RKO (cell line): ENCODE results near the gene AK8.
"Not testable (repeated sequence)": the region's sequence is repeated elsewhere in the genome, so short reads cannot be mapped to it uniquely, and the experiment has no call there.

Experiments
- DNase-seq: peaks from one replicate; pipeline ENCODE4 v3.0.0-alpha.2; 2016; ENCODE audit warnings: low spot score

AK8 gene

DNA sequence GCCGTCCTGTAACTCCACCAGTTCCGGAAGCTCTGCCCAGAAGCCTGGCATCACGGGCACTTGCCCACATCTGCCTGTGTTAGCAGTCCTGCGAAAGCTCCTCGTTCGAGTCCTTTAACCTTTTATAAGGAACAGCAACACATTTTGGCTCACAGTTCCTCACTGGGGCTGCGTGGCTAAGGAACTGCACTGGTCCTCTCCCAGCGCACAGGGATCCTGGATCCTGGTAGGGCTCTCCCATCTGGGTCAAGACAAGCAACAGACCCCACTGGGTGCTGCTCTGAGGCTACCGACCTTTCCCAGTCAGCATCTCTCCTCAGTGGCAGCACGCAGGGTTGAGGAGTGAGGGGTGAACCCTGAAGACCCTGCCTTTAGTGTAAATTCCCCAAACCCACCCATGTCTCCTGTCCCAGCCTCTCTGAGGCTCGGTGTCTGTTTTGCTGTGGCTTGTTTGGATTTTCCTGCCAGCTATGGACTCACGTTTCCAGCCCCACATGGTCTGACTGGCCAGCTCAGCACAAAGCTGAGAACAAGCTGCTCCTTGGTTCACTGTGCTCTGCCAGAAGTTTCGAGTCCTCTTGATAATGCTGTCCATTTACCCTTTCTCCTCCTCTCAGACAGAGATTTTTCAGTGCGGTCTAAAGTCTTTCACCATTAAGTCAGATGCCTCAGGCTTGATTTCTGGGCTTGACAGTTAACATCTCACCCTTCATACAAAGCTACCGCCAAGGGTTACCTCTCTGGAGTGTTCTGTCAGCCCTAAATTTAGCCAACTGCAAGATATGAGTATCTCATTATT is 80.0 kb downstream of the AK8 start:
- no peak for DNase-seq

DNA sequence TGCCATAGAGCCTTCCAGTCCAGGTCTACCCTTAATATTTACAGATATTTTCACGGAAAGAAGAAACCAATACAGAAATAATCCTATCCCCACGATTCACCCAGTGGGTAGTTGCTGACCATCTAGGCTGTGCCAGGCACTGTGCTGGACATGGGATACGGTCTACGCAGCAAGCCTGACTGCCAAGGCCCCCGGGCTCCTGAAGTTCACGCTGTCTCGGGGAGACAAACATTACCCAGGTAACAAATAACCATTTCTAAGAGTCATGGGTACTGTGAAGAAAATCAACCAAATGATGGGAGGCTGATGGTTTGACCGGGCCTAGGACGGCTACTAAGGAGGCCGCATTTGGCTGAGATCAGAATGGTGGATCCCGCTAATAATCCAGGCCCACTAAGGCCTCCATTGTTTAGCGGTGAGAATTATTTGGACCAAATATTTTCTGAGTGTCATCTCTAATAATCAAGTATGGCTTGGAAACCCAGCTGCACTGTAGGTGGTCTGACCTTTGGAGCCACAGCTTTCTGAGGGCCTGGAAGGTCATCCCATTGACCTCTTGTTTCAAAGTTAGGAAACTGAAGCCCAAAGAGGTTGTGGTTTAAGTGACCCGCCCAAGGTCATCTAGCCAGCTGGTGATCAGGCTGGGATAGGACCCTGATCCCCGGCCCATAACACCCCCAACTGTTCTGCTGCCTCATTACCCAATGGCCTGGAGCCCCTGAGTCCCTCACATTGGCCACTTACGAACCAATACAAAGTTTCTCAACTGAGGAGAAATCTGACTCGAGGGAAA is 82.4 kb downstream of the AK8 start:
- DNase-seq, result no peak

- no peak for DNase-seq
Observed at GRCh38 chr9:132794730-132795380, 83.2 kb downstream of the AK8 start.

GRCh38 chr9:132793606-132794580 is 84.2 kb downstream of the AK8 start:
- no peak for DNase-seq

GRCh38 chr9:132792547-132792946 is 85.5 kb downstream of the AK8 start:
- no peak for DNase-seq

GRCh38 chr9:132791699-132792240 is 86.3 kb downstream of the AK8 start:
- DNase-seq, result no peak

GRCh38 chr9:132789719-132790118 is 88.4 kb downstream of the AK8 start:
- DNase-seq, result no peak

DNA sequence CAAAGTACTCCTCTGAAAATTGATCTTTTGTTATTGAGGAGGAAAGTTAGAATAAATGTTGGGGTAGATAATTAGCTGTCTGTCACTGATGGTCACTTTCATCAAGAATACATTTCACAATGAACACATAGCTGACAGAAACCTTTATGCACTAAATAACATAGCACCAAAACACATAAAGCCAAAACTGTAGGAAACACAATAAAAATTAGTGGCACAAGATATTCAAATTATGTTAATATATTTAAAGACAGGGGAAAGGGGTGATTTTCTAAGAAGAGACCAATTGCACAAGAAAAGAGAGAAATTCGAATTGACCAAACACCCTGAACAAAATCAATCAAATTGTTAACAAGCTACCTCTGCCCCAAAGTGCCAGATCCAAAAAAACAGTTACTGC is 89.7 kb downstream of the AK8 start:
- no peak for DNase-seq

GRCh38 chr9:132787748-132788159 is 90.3 kb downstream of the AK8 start:
- no peak for DNase-seq

- DNase-seq, result no peak
Observed at GRCh38 chr9:132784286-132784830, 93.7 kb downstream of the AK8 start.

DNA sequence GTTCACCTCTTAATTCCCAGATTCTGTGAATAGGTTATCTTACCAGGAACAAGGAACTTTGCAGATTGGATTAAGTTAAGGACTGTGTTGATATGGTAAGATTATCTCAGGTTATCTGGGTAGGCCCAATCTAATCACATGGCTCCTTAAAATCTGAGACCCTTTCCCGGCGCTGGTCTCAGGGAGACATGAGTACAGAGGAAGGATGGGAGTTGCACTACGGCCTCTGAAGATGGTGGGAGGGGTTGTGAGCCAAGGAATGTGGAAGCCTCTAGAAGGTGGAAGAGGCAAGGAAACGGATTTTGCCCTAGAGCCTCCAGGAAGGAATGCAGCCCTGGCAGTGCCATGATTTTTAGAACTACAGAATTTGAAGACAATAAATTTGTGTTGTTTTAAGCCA is 95.1 kb downstream of the AK8 start:
- no peak for DNase-seq

GRCh38 chr9:132782037-132782436 is 96.0 kb downstream of the AK8 start:
- DNase-seq, result no peak

GRCh38 chr9:132780230-132781007 is 97.7 kb downstream of the AK8 start:
- no peak for DNase-seq

- DNase-seq, result no peak
Observed at GRCh38 chr9:132776891-132777290, 101.2 kb downstream of the AK8 start.

- DNase-seq, result no peak
Observed at GRCh38 chr9:132776268-132776667, 101.8 kb downstream of the AK8 start.

DNA sequence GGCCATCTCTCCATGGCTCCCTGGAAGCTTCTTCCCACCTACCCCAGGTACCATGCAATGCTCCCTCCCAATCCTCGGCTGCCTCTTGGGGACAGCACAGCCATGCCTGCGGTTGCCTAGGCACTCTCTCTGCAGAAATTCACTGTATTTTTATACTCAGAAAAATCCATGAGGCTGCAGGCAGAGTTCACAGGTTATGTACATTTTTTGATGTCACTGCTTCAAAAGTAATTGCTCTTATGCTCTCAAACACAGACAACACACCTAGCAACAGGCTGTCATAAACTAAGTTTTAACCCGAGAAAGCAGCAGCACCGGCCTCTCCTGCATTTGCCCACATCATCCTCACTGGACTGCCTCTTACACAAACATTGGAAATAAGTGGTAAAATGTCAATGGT is 102.4 kb downstream of the AK8 start:
- DNase-seq, result no peak

DNA sequence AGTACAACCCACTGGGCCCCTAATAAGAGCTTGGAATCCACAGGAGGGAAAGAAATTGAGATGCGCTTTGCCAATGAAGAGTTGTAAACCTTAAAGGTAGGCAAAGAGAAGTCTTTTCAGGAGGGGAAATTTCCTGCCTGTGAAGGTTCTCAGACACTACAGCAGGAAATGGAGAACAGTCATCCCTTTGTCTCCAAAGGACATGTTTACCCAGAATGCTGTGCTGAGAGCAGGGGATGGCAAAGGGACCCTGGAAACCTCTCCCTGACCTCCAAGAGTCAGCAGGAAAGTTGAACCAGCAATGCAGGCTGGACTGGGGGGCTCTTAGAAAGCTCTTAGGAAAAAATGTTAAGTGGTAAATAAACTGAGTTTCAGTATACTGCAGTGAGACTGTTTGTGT is 103.2 kb downstream of the AK8 start:
- DNase-seq, result no peak

DNA sequence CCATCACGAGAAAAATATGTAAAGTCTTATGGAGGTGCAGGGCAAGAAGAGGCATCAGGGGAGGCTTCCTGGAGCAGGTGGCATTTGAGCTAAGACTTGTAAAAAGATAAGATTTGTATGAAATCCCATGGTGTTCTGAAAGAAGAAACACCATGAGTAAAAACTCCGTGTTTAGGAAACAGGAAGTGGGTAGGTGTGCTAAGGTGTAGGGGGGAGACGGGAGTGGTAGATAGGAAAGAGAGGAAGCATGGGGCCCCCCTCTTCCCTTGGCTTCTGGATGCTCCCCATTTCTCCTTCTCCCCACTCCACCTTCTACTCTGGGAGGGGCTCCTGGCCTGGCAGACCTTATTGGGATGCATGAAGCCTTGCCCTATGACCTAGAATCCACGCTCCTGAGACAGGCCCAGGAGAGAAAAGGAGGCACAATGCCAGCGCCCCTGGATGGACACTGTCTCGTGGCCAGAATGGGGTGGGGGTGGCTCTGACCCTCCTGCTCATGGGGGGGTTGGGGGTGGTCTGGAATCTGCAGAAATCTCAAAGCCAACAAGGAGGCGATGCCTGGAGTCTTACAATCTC is 104.2 kb downstream of the AK8 start:
- DNase-seq, result no peak

GRCh38 chr9:132773093-132773492 is 105.0 kb downstream of the AK8 start:
- no peak for DNase-seq

DNA sequence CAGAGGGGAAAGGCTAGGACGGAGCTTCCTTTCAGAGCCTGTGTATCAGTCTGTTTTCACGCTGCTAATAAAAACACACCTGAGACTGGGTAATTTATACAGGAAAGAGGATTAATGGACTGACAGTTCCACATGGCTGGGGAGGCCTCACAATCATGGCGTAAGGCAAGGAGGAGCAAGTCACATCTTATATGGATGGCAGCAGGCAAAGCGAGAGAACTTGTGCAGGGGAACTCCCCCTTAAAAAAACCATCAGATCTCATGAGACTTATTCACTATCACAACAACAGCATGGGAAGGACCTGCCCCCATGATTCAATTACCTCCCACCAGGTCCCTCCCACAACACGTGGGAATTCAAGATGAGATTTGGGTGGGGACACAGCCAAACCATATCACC is 106.3 kb downstream of the AK8 start:
- DNase-seq, result not testable (repeated sequence)
